Measurements from ENCODE around the gene RGL4. TPM values are rescaled to one million over a fixed set of nuclear protein-coding genes. Genes with fewer than 3 reads are reported as not detected.

RGL4 gene
- total RNA-seq, 1 experiment from 2014 or later: 103 TPM

DNA sequence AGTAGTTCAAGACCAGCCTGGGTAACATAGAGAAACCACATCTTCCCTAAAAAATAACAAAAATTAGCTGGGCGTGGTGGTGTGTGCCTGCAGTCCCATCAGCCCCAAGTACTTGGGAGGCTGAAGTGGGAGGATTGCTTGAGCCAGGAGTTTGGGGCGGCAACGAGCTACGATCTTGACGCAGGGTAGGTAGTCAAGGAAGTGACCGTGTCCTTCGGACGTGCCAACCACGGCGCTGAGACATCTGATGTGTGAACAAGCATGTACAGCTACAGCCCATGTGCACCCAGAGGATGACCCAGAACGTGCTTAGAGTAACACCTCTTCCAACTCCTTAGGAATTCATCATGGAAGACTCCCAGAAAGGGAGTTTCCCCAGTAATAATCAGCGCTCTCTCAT lies 21.4 kb downstream of the RGL4 start:
- H3K27ac ChIP-seq (ENCODE audit: low read length): no peak overlapping the region
- H4K20me1 ChIP-seq (ENCODE audit: insufficient read depth, low read depth, low read length): no peaks in the 10 kb centered on the region
- H3K9ac ChIP-seq (ENCODE audit: low read length): no peak overlapping the region
- no peak overlapping the region for H2AFZ ChIP-seq (ENCODE audit: low read length)
- no peak overlapping the region for H3K4me2 ChIP-seq (ENCODE audit: low read depth, low read length, poor library complexity, severe bottlenecking)
- peaks cover 37% of the 10 kb centered on the region for H3K79me2 ChIP-seq (ENCODE audit: low read length)
- no peaks in the 10 kb centered on the region for H3K27me3 ChIP-seq (ENCODE audit: low read length)
- no peaks in the 10 kb centered on the region for H3K9me2 ChIP-seq (replicated peaks; ENCODE audit: insufficient read depth, low read length)
- H3K4me1 ChIP-seq (ENCODE audit: low read length): peaks cover 9% of the 10 kb centered on the region
- DNase-seq: no peak
- no peaks in the 10 kb centered on the region for H3K9me3 ChIP-seq (ENCODE audit: low read length)
- H3K36me3 ChIP-seq (ENCODE audit: insufficient read depth, low read length): peaks cover 46% of the 10 kb centered on the region
- H3K4me3 ChIP-seq (ENCODE audit: low read length): no peak overlapping the region

DNA sequence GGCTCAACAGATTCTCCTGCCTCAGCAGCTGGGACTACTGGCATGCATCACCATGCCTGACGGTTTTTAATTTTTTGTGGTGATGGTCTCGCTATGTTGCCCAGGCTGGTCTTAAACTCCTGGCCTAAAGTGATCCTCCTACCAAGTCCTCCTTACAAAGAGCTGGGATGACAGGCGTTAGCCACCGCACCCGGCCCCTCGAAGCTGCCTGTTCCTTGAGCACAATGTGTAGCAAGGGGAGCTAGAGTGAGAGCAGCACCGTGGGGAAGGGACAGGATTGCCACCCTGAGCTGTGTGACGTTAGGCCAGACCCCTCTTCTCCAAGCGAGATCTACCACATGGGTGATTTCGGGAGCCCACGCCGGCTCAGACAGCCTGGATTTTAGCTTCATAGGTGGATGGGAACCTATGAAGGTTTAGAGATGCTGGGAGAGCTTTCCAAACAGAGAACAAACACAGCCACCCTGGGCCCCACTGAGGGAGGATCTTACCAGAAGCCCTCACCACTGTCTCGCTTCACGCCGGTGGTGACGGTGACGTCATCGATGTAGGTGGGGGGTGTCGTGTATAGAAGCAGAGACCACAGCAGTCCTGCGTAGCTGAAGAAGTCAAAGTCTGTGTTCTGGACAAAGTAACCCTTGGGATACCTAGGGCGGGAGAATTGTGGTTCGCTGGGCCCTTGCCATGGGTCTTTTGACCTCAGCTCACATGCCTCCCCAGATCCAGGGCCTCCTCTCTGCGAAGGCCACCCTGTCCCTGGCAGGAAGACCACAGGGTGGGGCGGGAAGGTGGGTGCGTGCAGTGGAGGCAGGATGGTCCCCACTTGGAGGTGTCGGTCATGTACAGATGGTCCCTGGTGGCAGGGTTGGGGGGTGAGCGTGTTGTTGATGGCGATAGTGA lies 23.1 kb downstream of the RGL4 start:
- H3K36me3 ChIP-seq (ENCODE audit: insufficient read depth, low read length): peaks cover 32% of the 10 kb centered on the region

DNA sequence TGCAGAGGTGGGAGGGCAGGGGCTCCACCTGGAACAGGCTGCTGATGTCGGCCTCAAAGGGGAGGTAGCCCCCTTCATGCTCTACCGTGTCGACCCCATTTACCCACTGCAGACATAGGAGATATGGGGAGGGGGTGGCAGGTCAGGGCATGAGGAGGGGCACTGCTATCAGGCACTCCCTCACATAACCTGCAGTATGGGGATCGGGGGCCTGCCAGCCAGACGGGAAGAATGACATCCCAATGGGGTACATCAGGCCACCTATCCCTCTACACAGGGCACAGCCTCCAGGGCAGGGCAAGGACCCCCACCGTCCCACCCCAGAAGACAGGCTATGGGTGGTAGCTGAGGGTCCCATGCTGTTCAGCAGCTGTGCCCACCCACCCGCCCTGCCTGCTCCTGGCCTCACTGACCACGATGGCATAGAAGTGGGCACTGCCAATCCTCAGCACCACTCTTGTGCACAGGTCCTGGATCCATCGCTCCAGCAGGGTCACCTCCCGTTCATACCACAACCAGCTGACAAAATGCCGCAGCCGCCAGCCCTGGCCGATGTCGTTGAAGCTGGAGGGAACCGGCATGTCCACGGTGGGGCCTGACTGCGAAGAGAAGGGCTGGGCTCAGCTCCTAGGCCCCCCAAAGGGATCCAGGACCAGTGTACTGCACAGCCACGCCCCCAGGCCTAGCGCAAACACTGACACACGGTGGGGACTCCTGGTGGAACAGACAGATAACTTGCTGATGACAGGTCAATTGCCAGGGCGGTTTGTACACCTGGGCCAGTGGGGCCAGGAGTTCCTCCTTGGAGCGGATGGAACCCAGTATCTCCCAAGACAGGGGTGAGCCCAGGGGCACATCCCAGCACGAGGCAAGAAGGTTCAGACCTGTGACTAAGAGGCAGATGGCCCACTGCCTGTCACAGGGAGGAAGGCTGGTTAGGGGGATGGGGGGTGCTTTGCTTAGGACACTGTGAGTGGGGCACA lies 24.1 kb downstream of the RGL4 start:
- Histone ChIP-seq H3K4me3 (ENCODE audit: low read length) (no peak overlapping the region), H3K9me3 (ENCODE audit: low read length) (no peaks in the 10 kb centered on the region), H3K27ac (ENCODE audit: low read length) (no peak overlapping the region), H3K27me3 (ENCODE audit: low read length) (no peaks in the 10 kb centered on the region), H2AFZ (ENCODE audit: low read length) (no peak overlapping the region), H3K9ac (ENCODE audit: low read length) (no peak overlapping the region), H3K4me2 (ENCODE audit: low read depth, low read length, poor library complexity, severe bottlenecking) (no peak overlapping the region), H3K9me2 (replicated peaks; ENCODE audit: insufficient read depth, low read length) (no peaks in the 10 kb centered on the region), H3K79me2 (ENCODE audit: low read length) (peaks cover 25% of the 10 kb centered on the region), H3K4me1 (ENCODE audit: low read length) (peaks cover 12% of the 10 kb centered on the region), H3K36me3 (ENCODE audit: insufficient read depth, low read length) (peaks cover 25% of the 10 kb centered on the region), H4K20me1 (ENCODE audit: insufficient read depth, low read depth, low read length) (no peaks in the 10 kb centered on the region)
- peak; percentile 41 for DNase-seq

More for the DNA sequence above, 23.1 kb downstream of the RGL4 start:
- Histone ChIP-seq H3K9me2 (replicated peaks; ENCODE audit: insufficient read depth, low read length) (no peaks in the 10 kb centered on the region), H3K4me3 (ENCODE audit: low read length) (no peak overlapping the region), H4K20me1 (ENCODE audit: insufficient read depth, low read depth, low read length) (no peaks in the 10 kb centered on the region), H2AFZ (ENCODE audit: low read length) (no peak overlapping the region), H3K4me1 (ENCODE audit: low read length) (peaks cover 12% of the 10 kb centered on the region), H3K27ac (ENCODE audit: low read length) (no peak overlapping the region), H3K4me2 (ENCODE audit: low read depth, low read length, poor library complexity, severe bottlenecking) (no peak overlapping the region), H3K27me3 (ENCODE audit: low read length) (no peaks in the 10 kb centered on the region), H3K9ac (ENCODE audit: low read length) (no peak overlapping the region), H3K9me3 (ENCODE audit: low read length) (no peaks in the 10 kb centered on the region), H3K79me2 (ENCODE audit: low read length) (peaks cover 25% of the 10 kb centered on the region)
- peak; percentile 38 for DNase-seq

DNA sequence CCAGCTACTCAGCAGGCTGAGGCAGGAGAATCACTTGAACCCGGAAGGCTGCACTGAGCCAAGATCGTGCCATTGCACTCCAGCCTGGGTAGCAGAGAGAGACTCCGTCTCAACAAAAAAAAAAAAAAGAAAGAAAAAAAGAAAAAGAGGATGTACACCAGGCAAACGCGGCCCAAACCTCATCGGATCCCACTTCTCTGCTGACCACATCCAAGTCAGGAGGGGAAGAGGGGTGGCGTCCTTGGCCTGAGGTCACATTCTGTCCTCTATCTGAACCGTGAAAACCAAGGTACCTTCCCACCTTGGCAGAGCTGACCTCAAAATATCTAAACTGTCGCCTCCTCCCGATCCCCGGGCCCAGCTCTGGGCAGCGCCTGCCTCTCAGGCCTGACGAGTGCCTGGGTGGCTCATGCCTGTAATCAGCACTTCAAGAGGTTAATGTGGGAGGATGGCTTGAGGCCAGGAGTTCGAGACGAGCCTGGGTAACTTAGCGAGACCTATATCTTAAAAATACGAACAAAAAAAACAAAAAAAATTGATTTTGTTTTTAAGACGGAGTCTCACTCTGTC lies 25.1 kb downstream of the RGL4 start:
- Histone ChIP-seq H4K20me1 (ENCODE audit: insufficient read depth, low read depth, low read length) (no peaks in the 10 kb centered on the region), H3K79me2 (ENCODE audit: low read length) (peaks cover 25% of the 10 kb centered on the region)

DNA sequence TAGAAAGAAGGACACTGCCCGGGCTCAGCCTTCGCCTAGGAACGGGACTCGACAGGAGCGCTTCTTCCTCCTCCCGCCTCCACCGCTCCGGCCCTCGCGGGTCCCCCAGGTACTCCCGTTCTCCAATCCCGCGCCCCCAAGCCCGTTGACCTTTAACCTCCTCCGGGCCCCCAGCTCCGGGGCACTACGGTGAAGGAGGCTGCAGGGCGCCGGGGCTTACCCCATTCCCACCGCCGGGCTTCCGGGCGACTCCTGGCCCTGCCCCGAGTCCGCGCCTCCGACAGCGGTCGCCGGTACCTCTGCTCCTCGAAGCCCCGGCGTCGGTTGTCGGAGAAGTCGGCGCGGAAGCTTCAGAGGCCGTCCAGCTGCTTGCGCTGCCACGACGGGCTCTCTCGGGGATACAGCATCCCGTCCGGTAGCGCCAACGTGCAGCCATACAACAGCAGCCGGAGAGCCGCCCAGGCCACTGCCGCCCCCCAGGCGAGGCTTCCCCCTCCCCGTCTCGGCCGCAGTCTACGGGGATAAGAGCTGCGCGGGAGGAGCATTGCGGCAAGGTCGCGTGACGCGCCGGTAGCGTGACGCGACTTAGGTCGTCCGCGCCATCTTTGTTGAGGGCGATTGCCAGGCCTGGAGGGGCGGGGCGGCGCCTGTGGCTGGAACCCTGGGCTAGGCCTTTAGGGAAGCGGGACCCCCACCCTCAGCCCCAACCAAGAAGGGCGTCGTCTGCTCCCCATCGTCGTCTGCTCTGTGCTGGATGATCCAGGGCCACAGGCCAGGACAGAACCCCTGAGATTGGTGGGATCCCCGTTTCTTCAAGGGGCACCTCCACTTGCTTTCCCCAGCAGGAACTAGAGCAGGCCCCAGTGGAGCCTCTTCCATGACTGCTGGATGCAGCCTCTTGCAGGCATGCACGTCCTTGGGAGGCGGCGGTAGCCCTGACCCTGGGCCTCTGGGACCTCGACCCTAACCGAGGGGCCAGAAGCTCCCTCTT lies 26.3 kb downstream of the RGL4 start:
- H3K4me2 ChIP-seq (ENCODE audit: low read depth, low read length, poor library complexity, severe bottlenecking): peak overlapping the region; percentile 84
- H3K4me1 ChIP-seq (ENCODE audit: low read length): peaks cover 12% of the 10 kb centered on the region
- H3K27ac ChIP-seq (ENCODE audit: low read length): peak overlapping the region; percentile 77
- no peaks in the 10 kb centered on the region for H3K9me3 ChIP-seq (ENCODE audit: low read length)
- H3K9me2 ChIP-seq (replicated peaks; ENCODE audit: insufficient read depth, low read length): no peaks in the 10 kb centered on the region
- H3K36me3 ChIP-seq (ENCODE audit: insufficient read depth, low read length): peaks cover 8% of the 10 kb centered on the region
- peak overlapping the region; percentile 94 for H3K4me3 ChIP-seq (ENCODE audit: low read length)
- DNase-seq: peak; percentile 95
- H3K9ac ChIP-seq (ENCODE audit: low read length): peak overlapping the region; percentile 89
- H3K79me2 ChIP-seq (ENCODE audit: low read length): peaks cover 25% of the 10 kb centered on the region
- no peaks in the 10 kb centered on the region for H3K27me3 ChIP-seq (ENCODE audit: low read length)
- peak overlapping the region; percentile 90 for H2AFZ ChIP-seq (ENCODE audit: low read length)
- H4K20me1 ChIP-seq (ENCODE audit: insufficient read depth, low read depth, low read length): no peaks in the 10 kb centered on the region

More for the DNA sequence above, 25.1 kb downstream of the RGL4 start:
- DNase-seq: peak; percentile 32
- Histone ChIP-seq H3K9me3 (ENCODE audit: low read length) (no peaks in the 10 kb centered on the region), H3K4me1 (ENCODE audit: low read length) (peaks cover 12% of the 10 kb centered on the region), H3K9ac (ENCODE audit: low read length) (peak overlapping the region; percentile 89), H2AFZ (ENCODE audit: low read length) (no peak overlapping the region), H3K27ac (ENCODE audit: low read length) (no peak overlapping the region), H3K27me3 (ENCODE audit: low read length) (no peaks in the 10 kb centered on the region), H3K4me2 (ENCODE audit: low read depth, low read length, poor library complexity, severe bottlenecking) (peak overlapping the region; percentile 84), H3K4me3 (ENCODE audit: low read length) (peak overlapping the region; percentile 94), H3K36me3 (ENCODE audit: insufficient read depth, low read length) (peaks cover 15% of the 10 kb centered on the region), H3K9me2 (replicated peaks; ENCODE audit: insufficient read depth, low read length) (no peaks in the 10 kb centered on the region)

DNA sequence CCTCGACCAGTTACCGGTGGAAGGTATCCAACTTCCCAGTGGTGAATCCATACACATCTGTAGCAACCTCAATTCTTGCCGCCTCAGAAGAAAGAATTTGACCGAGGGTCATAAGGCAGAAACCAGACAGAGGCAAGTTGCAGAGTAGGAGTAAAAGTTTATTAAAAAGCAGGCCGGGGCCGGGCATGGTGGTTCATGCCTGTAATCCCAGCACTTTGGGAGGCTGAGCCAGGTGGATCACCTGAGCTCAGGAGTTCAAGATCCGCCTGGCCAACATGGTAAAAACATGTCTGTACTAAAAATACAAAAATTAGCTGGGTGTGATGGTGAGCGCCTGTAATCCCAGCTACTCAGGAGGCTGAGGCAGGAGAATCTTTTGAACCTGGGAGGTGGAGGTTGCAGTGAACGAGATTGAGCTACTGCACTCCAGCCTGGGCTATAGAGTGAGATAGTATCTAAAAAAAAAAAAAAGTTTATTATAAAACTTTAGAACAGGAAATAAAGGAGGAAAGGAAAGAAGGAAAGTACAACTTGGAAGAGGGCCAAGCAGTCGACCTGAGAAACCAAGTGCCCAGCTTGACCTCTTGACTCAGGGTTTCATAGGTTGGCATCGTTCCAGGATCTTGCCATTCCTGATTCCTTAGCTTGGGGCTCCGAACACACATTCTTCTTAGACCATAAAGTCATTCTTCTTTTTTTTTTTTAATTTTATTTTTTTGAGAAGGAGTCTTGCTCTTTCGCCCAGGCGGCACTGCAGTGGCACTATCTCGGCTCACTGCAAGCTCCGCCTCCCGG lies 27.8 kb downstream of the RGL4 start:
- Histone ChIP-seq H3K4me3 (ENCODE audit: low read length) (no peak overlapping the region), H2AFZ (ENCODE audit: low read length) (no peak overlapping the region), H3K9ac (ENCODE audit: low read length) (no peak overlapping the region), H3K79me2 (ENCODE audit: low read length) (peaks cover 25% of the 10 kb centered on the region), H3K27ac (ENCODE audit: low read length) (no peak overlapping the region), H3K4me1 (ENCODE audit: low read length) (peaks cover 12% of the 10 kb centered on the region), H4K20me1 (ENCODE audit: insufficient read depth, low read depth, low read length) (no peaks in the 10 kb centered on the region), H3K9me3 (ENCODE audit: low read length) (no peaks in the 10 kb centered on the region), H3K27me3 (ENCODE audit: low read length) (no peaks in the 10 kb centered on the region), H3K36me3 (ENCODE audit: insufficient read depth, low read length) (peaks cover 3% of the 10 kb centered on the region; the same call in 1 of the 2 replicates), H3K4me2 (ENCODE audit: low read depth, low read length, poor library complexity, severe bottlenecking) (no peak overlapping the region), H3K9me2 (replicated peaks; ENCODE audit: insufficient read depth, low read length) (no peaks in the 10 kb centered on the region)
- peak; percentile 31 for DNase-seq

DNA sequence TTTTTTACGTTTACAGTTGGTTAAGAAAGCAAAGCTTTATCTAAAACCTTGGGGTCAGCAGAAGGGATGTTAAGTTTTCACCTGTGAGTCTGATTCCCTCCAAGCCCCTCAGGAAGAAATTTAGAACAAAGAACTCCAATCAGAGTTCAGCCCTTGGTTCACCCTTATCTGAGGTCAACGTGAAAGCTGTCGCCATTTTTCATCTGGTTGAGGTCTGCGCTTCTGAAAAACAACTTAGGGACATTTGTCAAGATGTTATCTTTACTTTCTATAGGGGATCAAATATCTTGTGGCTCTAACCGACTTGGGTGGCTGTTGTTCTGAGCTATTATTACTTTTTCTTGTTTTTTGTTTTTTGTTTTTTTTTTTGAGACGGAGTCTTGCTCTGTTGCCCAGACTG lies 30.0 kb downstream of the RGL4 start:
- H3K9me3 ChIP-seq (ENCODE audit: low read length): no peaks in the 10 kb centered on the region
- no peak overlapping the region for H3K27ac ChIP-seq (ENCODE audit: low read length)
- H3K4me3 ChIP-seq (ENCODE audit: low read length): no peak overlapping the region
- no peak overlapping the region for H3K4me2 ChIP-seq (ENCODE audit: low read depth, low read length, poor library complexity, severe bottlenecking)
- peaks cover 10% of the 10 kb centered on the region for H3K4me1 ChIP-seq (ENCODE audit: low read length)
- no peak overlapping the region for H2AFZ ChIP-seq (ENCODE audit: low read length)
- H3K36me3 ChIP-seq (ENCODE audit: insufficient read depth, low read length): no peaks in the 10 kb centered on the region
- H3K9me2 ChIP-seq (replicated peaks; ENCODE audit: insufficient read depth, low read length): no peaks in the 10 kb centered on the region
- no peak for DNase-seq
- H3K79me2 ChIP-seq (ENCODE audit: low read length): peaks cover 13% of the 10 kb centered on the region
- no peaks in the 10 kb centered on the region for H3K27me3 ChIP-seq (ENCODE audit: low read length)
- no peaks in the 10 kb centered on the region for H4K20me1 ChIP-seq (ENCODE audit: insufficient read depth, low read depth, low read length)
- H3K9ac ChIP-seq (ENCODE audit: low read length): no peak overlapping the region

Data from Karpas-422 (cell line).